GM19395 (cell line): ENCODE data around the gene PRKAG3.
"Not testable (repeated sequence)": the region's sequence is repeated elsewhere in the genome, so short reads cannot be mapped to it uniquely, and the experiment has no call there.

Experiments used
- ATAC-seq: cut with Tn5 transposase; IDR thresholded peaks from one replicate; pipeline ENCODE4 v1.9.1; 2021; ENCODE audit warnings: mild to moderate bottlenecking, moderate library complexity; ENCODE audit not compliant: unreplicated experiment

The PRKAG3 gene

GRCh38 chr2:218783688-218784087, 47.9 kb downstream of the PRKAG3 start:
- ATAC-seq = no peak

GRCh38 chr2:218782528-218782844, 49.1 kb downstream of the PRKAG3 start:
- ATAC-seq = no peak

- ATAC-seq = no peak
Observed at GRCh38 chr2:218781691-218782527, 49.7 kb downstream of the PRKAG3 start, which contains the start of gene CYP27A1. TSS of gene CYP27A1 (plus strand) at chr2:218782147. CDS start at chr2:218782183, 36 bp downstream.

- ATAC-seq = no peak
Observed at GRCh38 chr2:218780851-218781690, 50.5 kb downstream of the PRKAG3 start.

- no peak for ATAC-seq
Observed at GRCh38 chr2:218780046-218780445, 51.6 kb downstream of the PRKAG3 start.

GRCh38 chr2:218777276-218777990, 54.2 kb downstream of the PRKAG3 start:
- ATAC-seq = no peak

GRCh38 chr2:218776488-218776887, 55.1 kb downstream of the PRKAG3 start:
- ATAC-seq = no peak

- ATAC-seq = no peak
Observed at GRCh38 chr2:218773881-218774280, 57.7 kb downstream of the PRKAG3 start.

- not testable (repeated sequence) for ATAC-seq
Observed at GRCh38 chr2:218772759-218773158, 58.8 kb downstream of the PRKAG3 start.
